ENCODE data around the gene MRS2. TPM values are rescaled to one million over a fixed set of nuclear protein-coding genes. Genes with fewer than 3 reads are reported as not detected.

The MRS2 gene, protein sequence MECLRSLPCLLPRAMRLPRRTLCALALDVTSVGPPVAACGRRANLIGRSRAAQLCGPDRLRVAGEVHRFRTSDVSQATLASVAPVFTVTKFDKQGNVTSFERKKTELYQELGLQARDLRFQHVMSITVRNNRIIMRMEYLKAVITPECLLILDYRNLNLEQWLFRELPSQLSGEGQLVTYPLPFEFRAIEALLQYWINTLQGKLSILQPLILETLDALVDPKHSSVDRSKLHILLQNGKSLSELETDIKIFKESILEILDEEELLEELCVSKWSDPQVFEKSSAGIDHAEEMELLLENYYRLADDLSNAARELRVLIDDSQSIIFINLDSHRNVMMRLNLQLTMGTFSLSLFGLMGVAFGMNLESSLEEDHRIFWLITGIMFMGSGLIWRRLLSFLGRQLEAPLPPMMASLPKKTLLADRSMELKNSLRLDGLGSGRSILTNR
- total RNA-seq, result 22.6 and 31.6 TPM in 2 replicates

DNA sequence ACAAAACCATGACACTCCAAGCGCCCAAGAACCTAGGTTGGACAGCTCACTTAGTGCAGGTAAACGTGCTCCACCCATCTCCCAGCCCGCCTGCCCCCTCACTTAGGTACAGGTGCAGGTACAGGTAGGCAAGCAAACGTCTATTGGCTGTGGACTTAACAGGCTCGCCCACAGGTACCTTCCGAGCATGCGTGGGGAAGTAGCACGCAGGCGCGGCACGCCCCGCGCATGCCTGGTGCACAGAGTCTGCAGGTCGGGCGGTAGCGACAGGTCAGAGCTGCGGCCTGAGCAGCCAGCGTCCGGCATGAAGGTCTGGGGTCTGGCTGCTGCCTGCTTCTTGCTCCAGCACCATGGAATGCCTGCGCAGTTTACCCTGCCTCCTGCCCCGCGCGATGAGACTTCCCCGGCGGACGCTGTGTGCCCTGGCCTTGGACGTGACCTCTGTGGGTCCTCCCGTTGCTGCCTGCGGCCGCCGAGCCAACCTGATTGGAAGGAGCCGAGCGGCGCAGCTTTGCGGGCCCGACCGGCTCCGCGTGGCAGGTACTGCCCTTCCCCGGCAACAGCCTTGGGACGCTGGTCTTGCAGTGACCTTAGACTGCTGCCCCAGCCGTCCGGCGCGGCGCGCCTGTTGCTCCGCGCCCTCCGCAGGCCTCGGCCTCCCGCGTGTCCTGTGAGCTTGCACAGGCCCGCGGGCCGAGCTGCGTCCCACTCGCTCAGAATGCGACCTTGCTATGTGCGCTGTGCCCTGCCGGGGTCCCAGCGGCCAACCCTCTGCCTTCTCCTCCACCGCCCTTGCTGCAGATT, at the start of gene MRS2:
Gene MRS2, plus strand, starts transcription at position 240 of the 804 bp plus-strand sequence. Its CDS starts 111 bp downstream, at position 351.

DNA sequence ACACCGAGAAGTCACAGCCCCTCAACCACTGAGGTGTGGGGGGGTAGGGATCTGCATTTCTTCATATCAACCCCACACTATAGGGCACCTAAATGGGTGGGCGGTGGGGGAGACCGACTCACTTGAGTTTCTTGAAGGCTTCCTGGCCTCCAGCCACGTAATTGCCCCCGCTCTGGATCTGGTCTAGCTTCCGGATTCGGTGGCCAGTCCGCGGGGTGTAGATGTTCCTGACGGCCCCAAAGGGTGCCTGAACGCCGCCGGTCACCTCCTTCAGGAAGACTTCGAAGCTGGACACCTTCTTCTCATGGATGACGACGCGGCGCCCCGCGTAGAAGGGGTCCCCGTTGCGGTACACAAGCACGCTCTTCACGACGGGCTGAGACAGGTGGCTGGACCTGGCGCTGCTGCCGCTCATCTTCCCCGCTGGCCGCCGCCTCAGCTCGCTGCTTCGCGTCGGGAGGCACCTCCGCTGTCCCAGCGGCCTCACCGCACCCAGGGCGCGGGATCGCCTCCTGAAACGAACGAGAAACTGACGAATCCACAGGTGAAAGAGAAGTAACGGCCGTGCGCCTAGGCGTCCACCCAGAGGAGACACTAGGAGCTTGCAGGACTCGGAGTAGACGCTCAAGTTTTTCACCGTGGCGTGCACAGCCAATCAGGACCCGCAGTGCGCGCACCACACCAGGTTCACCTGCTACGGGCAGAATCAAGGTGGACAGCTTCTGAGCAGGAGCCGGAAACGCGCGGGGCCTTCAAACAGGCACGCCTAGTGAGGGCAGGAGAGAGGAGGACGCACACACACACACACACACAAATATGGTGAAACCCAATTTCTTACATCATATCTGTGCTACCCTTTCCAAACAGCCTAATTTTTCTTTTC, 45.2 kb upstream of the MRS2 start, which contains the start of gene DCDC2:
Gene DCDC2, minus strand, starts transcription at position 724 of the 883 bp plus-strand sequence. Its CDS starts 309 bp downstream, at position 415.

Other genes with a start within 250 kb of the MRS2 start
- gene DCDC2, start 44.9 kb upstream of the MRS2 start, total RNA-seq, result 1.5 and 1.7 TPM in 2 replicates
- gene GPLD1, start 86.6 kb downstream of the MRS2 start, total RNA-seq, result 0.28 and 0.38 TPM in 2 replicates
- gene ALDH5A1, start 92.0 kb downstream of the MRS2 start, total RNA-seq, result 0.96 and 1.7 TPM in 2 replicates
- gene KIAA0319, start 243.3 kb downstream of the MRS2 start, total RNA-seq, result under 0.01 TPM in 1 of 2 replicates, not detected in the other

Data from regular cardiac myocyte (primary cell).